ENCODE results near the gene KLHL9.
"Not testable (repeated sequence)": the region's sequence is repeated elsewhere in the genome, so short reads cannot be mapped to it uniquely, and the experiment has no call there.

KLHL9 gene

GRCh38 chr9:21334701-21335632 lies at the start of gene KLHL9:
Gene KLHL9 (minus strand): TSS chr9:21335404. CDS start chr9:21334859, 545 bp downstream.
- peak; percentile 92 for DNase-seq

GRCh38 chr9:21383627-21384026 lies 48.4 kb upstream of the KLHL9 start:
- DNase-seq = no peak

- peak; percentile 20 for DNase-seq
These were observed 46.5 kb upstream of the KLHL9 start for GRCh38 chr9:21381448-21382339.

GRCh38 chr9:21371467-21371866 lies 36.3 kb upstream of the KLHL9 start:
- DNase-seq = not testable (repeated sequence)

- no peak for DNase-seq
These were observed 32.8 kb upstream of the KLHL9 start, which contains the start of gene IFNA13 for GRCh38 chr9:21367957-21368356. Gene IFNA13 (minus strand): TSS chr9:21368057. CDS start chr9:21368010, 47 bp downstream.

GRCh38 chr9:21367169-21367568 lies 32.0 kb upstream of the KLHL9 start:
- not testable (repeated sequence) for DNase-seq

- no peak for DNase-seq
These were observed 27.1 kb upstream of the KLHL9 start for GRCh38 chr9:21362287-21362686.

- peak; percentile 81 for DNase-seq
These were observed 22.6 kb upstream of the KLHL9 start for GRCh38 chr9:21357479-21358460.

GRCh38 chr9:21350787-21351186 lies 15.6 kb upstream of the KLHL9 start, which contains the start of gene IFNA6:
Gene IFNA6 (minus strand): TSS chr9:21350887. CDS start chr9:21350887, 0 bp downstream.
- no peak for DNase-seq

- no peak for DNase-seq
These were observed 13.3 kb upstream of the KLHL9 start for GRCh38 chr9:21348430-21348970.

- no peak for DNase-seq
These were observed 5.5 kb upstream of the KLHL9 start for GRCh38 chr9:21340735-21341134.

GRCh38 chr9:21336457-21336856 lies 1.3 kb upstream of the KLHL9 start:
- no peak for DNase-seq

GRCh38 chr9:21333226-21333625 lies 2.0 kb downstream of the KLHL9 start:
- no peak for DNase-seq

- no peak for DNase-seq
These were observed 3.4 kb downstream of the KLHL9 start for GRCh38 chr9:21331676-21332402.

GRCh38 chr9:21326526-21327139 lies 8.6 kb downstream of the KLHL9 start:
- DNase-seq = peak; percentile 62

GRCh38 chr9:21324047-21324446 lies 11.2 kb downstream of the KLHL9 start:
- no peak for DNase-seq

GRCh38 chr9:21322911-21323461 lies 12.2 kb downstream of the KLHL9 start:
- no peak for DNase-seq

- DNase-seq = no peak
These were observed 14.7 kb downstream of the KLHL9 start for GRCh38 chr9:21320465-21320864.

- peak; percentile 45 for DNase-seq
These were observed 17.0 kb downstream of the KLHL9 start for GRCh38 chr9:21317956-21318923.
